DOHH2 (cell line): ENCODE measurements around the gene MUC3A.

Experiments used
- H3F3A ChIP-seq: fragments of 200-600 bp; sonication (generic), shearing (Covaris generic); 2 replicates; pipeline ENCODE4 v1.6.0; 2016; ENCODE audit warnings: antibody characterized with exemption, mild to moderate bottlenecking; ENCODE audit not compliant: control insufficient read depth, insufficient read depth
- H3K27ac ChIP-seq: fragments of 200-600 bp; sonication (generic); 2 replicates; pipeline ENCODE4 v1.5.1; 2014; ENCODE audit warnings: low read depth, mild to moderate bottlenecking, low read length, moderate library complexity
- H3K27me3 ChIP-seq: fragments of 200-600 bp; sonication (generic); 2 replicates; pipeline ENCODE4 v1.6.1; 2014; ENCODE audit warnings: mild to moderate bottlenecking, low read length, mixed read lengths; ENCODE audit not compliant: control insufficient read depth
- H3K36me3 ChIP-seq: fragments of 200-600 bp; sonication (generic); 2 replicates; pipeline ENCODE4 v1.6.1; 2014; ENCODE audit warnings: mild to moderate bottlenecking, low read length, moderate library complexity, mixed read lengths; ENCODE audit not compliant: control insufficient read depth
- H3K4me1 ChIP-seq: fragments of 200-600 bp; sonication (generic); 2 replicates; pipeline ENCODE4 v1.6.1; 2014; ENCODE audit warnings: mild to moderate bottlenecking, low read length, mixed read lengths; ENCODE audit not compliant: control insufficient read depth
- H3K4me2 ChIP-seq: fragments of 200-600 bp; sonication (generic); 2 replicates; pipeline ENCODE4 v1.6.0; 2014; ENCODE audit warnings: mild to moderate bottlenecking, low read length, moderate library complexity
- H3K4me3 ChIP-seq: fragments of 200-600 bp; sonication (generic); 2 replicates; pipeline ENCODE4 v1.5.1; 2014; ENCODE audit warnings: mild to moderate bottlenecking, low read length, mixed read lengths
- H3K79me2 ChIP-seq: fragments of 200-600 bp; sonication (generic); 2 replicates; pipeline ENCODE4 v1.6.1; 2014; ENCODE audit warnings: mild to moderate bottlenecking, low read length, mixed read lengths; ENCODE audit not compliant: control insufficient read depth
- H3K9me2 ChIP-seq: fragments of 200-600 bp; sonication (generic); replicated peaks from 2 replicates; pipeline ENCODE4 v1.6.1; 2014; ENCODE audit warnings: mild to moderate bottlenecking, low read length, mixed read lengths; ENCODE audit not compliant: control insufficient read depth
- H3K9me3 ChIP-seq: fragments of 200-600 bp; sonication (generic); 2 replicates; pipeline ENCODE4 v1.6.1; 2014; ENCODE audit warnings: antibody characterized with exemption, low read length, mixed read lengths; ENCODE audit not compliant: control insufficient read depth, insufficient read depth
- H4K20me1 ChIP-seq: fragments of 200-600 bp; sonication (generic); 2 replicates; pipeline ENCODE4 v1.6.0; 2014; ENCODE audit warnings: low read depth, mild to moderate bottlenecking, antibody characterized with exemption, low read length, moderate library complexity; ENCODE audit not compliant: control insufficient read depth, insufficient read depth
- EZH2phosphoT487 ChIP-seq: fragments of 200-600 bp; sonication (generic); IDR thresholded peaks from 2 replicates; pipeline ENCODE4 v1.6.1; 2017; ENCODE audit warnings: borderline replicate concordance, mild to moderate bottlenecking, antibody characterized with exemption, low read length, moderate library complexity, mixed read lengths
- TF ChIP-seq, protein P1 (sequence below): fragments of 200-600 bp; sonication (generic); IDR thresholded peaks from one replicate; pipeline ENCODE4 v1.5.1; 2014; ENCODE audit warnings: antibody characterized with exemption, mild to moderate bottlenecking, low read depth, low read length; ENCODE audit not compliant: poor library complexity, severe bottlenecking

MUC3A gene

DNA sequence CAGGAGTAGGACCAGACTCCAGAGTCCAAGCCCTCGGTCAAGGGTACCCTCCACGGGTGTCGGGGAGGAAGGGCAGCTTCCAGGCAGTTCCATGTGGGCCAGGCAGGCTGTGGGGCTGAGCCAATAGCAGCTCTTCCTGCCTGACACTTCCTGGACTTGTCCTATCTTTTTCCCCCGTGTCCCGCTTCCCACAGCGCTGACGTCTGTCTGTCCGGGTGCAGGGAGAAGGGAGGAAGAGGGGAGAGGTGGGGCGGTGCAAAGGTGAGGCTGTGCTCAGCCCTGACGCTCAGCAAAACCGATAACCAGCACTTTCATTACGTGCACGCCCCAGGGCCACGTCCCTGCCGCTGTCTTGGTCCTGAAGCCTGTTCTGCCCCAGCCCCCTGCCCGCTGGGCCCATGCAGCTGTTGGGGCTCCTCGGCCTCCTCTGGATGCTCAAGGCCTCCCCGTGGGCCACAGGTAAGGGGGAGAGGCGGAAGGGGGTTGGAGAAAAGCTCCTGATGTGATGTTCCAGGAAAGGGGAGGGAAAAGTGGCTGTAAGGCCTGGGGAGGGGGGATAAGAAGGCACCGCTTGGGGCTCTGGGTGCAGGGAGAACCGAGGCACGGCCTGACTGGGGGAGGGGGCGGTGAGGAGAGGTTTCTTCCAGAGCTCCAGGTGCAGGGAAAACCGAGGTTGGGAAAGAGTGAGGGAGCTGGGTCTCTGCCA lies at the start of gene MUC3A:
MUC3A (plus strand) TSS at position 308 of the 706 bp plus-strand sequence; CDS start at position 399, 91 bp downstream.
- TF ChIP-seq EZH2phosphoT487, result no peak
- TF ChIP-seq, protein P1, sequence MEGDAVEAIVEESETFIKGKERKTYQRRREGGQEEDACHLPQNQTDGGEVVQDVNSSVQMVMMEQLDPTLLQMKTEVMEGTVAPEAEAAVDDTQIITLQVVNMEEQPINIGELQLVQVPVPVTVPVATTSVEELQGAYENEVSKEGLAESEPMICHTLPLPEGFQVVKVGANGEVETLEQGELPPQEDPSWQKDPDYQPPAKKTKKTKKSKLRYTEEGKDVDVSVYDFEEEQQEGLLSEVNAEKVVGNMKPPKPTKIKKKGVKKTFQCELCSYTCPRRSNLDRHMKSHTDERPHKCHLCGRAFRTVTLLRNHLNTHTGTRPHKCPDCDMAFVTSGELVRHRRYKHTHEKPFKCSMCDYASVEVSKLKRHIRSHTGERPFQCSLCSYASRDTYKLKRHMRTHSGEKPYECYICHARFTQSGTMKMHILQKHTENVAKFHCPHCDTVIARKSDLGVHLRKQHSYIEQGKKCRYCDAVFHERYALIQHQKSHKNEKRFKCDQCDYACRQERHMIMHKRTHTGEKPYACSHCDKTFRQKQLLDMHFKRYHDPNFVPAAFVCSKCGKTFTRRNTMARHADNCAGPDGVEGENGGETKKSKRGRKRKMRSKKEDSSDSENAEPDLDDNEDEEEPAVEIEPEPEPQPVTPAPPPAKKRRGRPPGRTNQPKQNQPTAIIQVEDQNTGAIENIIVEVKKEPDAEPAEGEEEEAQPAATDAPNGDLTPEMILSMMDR, result no peak
- peaks cover 35% of the 10 kb centered on the region for H3K27me3 ChIP-seq
- H3K4me2 ChIP-seq, result no peak within 1 kb of the TSS
- no peak within 1 kb of the TSS for H3K27ac ChIP-seq
- no peaks in the 10 kb centered on the region for H3F3A ChIP-seq
- H3K9me2 ChIP-seq, result no peaks in the 10 kb centered on the region
- H4K20me1 ChIP-seq, result no peaks in the 10 kb centered on the region
- H3K79me2 ChIP-seq, result no peaks in the 10 kb centered on the region
- H3K4me1 ChIP-seq, result no peaks in the 10 kb centered on the region
- no peak within 1 kb of the TSS for H3K4me3 ChIP-seq
- H3K36me3 ChIP-seq, result no peaks in the 10 kb centered on the region
- no peaks in the 10 kb centered on the region for H3K9me3 ChIP-seq

- no peaks in the 10 kb centered on the region for H3K9me3 ChIP-seq
- no peaks in the 10 kb centered on the region for H3K9me2 ChIP-seq
Observed at GRCh38 chr7:100900978-100901377, 48.4 kb upstream of the MUC3A start.

DNA sequence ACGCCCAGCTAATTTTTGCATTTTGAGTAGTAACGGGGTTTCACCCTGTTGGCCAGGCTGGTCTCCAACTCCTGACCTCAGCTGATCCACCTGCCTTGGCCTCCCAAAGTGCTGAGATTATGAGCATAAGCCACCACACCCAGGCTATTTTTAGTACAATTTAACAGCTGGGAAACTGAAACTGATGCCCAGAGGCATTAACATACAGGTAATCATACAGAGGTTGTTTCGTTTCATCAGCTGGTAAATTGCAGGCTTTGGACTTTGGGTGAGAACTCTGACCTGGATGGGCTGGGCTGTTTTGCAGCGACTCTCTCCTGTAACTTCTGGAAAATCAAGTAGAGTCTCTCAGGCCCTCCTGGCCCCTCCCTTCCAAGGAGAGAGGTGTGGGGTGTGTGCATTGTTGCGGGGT lies 47.4 kb upstream of the MUC3A start:
- no peaks in the 10 kb centered on the region for H4K20me1 ChIP-seq
- H3K4me3 ChIP-seq, result no peak overlapping the region
- no peaks in the 10 kb centered on the region for H3K9me3 ChIP-seq
- no peak overlapping the region for H3K4me2 ChIP-seq
- peaks cover 14% of the 10 kb centered on the region; the same call in 1 of the 2 replicates for H3K27me3 ChIP-seq
- H3K79me2 ChIP-seq, result no peaks in the 10 kb centered on the region
- H3F3A ChIP-seq, result no peaks in the 10 kb centered on the region
- H3K4me1 ChIP-seq, result no peaks in the 10 kb centered on the region
- no peak for TF ChIP-seq EZH2phosphoT487
- TF ChIP-seq, protein P1, result no peak
- no peaks in the 10 kb centered on the region for H3K36me3 ChIP-seq
- no peaks in the 10 kb centered on the region for H3K9me2 ChIP-seq
- H3K27ac ChIP-seq, result no peak overlapping the region

More at GRCh38 chr7:100900978-100901377, 48.4 kb upstream of the MUC3A start:
- Histone ChIP-seq H3K27ac (no peak overlapping the region), H3K79me2 (no peaks in the 10 kb centered on the region), H3K27me3 (peaks cover 21% of the 10 kb centered on the region), H3K4me2 (no peak overlapping the region), H3F3A (no peaks in the 10 kb centered on the region), H3K4me3 (no peak overlapping the region), H3K4me1 (peaks cover 5% of the 10 kb centered on the region; the same call in 1 of the 2 replicates), H4K20me1 (no peaks in the 10 kb centered on the region), H3K36me3 (no peaks in the 10 kb centered on the region)
- no peak for TF ChIP-seq EZH2phosphoT487
- TF ChIP-seq, protein P1, result no peak
